Psoas muscle (tissue), 8 donors: Measurements from ENCODE around the gene CENPX. TPM values are rescaled to one million over a fixed set of nuclear protein-coding genes. Genes with fewer than 3 reads are reported as not detected.

Experiments
- ATAC-seq, 4 donors: fragments of 200-7000 bp; cut with Tn5 transposase; one replicate each; pipeline ENCODE4 v1.9.1; 2020; ENCODE audit warnings: moderate library complexity in 3 of 4, mild to moderate bottlenecking in 2 of 4
- DNase-seq, 2 donors: peaks; one replicate each; pipeline ENCODE4 v3.0.0-alpha.2; 2020
- H3K27ac ChIP-seq: fragments of 200-600 bp; one replicate; pipeline ENCODE4 v1.8.0; 2022
- H3K27me3 ChIP-seq, 3 donors: fragments of 200-600 bp in 1 of 3; one replicate each; pipeline versions ENCODE4 v1.6.1 to v1.8.0; 2013 to 2022; ENCODE audit warnings: low read length in 2 of 3, mild to moderate bottlenecking in 2 of 3, moderate library complexity in 1 of 3; ENCODE audit not compliant: insufficient read depth in 3 of 3
- H3K36me3 ChIP-seq, 2 donors: fragments of 200-600 bp in 1 of 2; one replicate each; pipeline versions ENCODE4 v1.6.1 to v1.8.0; 2013 to 2022; ENCODE audit warnings: low read depth in 1 of 2, mild to moderate bottlenecking in 1 of 2, moderate library complexity in 1 of 2; ENCODE audit not compliant: insufficient read depth in 1 of 2
- H3K4me1 ChIP-seq: fragments of 200-600 bp; one replicate; pipeline ENCODE4 v1.8.0; 2022
- H3K4me3 ChIP-seq: fragments of 200-600 bp; one replicate; pipeline ENCODE4 v1.8.0; 2022; ENCODE audit warnings: mild to moderate bottlenecking
- H3K9me3 ChIP-seq: fragments of 200-600 bp; one replicate; pipeline ENCODE4 v1.8.0; 2022
- CTCF ChIP-seq: fragments of 200-600 bp; IDR thresholded peaks from one replicate; pipeline ENCODE4 v1.8.0; 2022; ENCODE audit warnings: antibody characterized with exemption
- whole genome bisulfite sequencing, 3 donors: extraction: QIAGEN DNeasy Blood & Tissue Kit; methylation state at CpG; one replicate each; pipeline versions ENCODE4 v1.1.6 to v1.1.7; 2013; 5-methylcytosine and 5-hydroxymethylcytosine counted together
- intact Hi-C, 2 donors: fragments of 100-400 bp; cut with DNase I; formaldehyde crosslinking; loops; one replicate each; pipeline versions ENCODE4 v1.11.0 to v1.14.2; 2022
- polyA plus RNA-seq, 3 donors: library from polyadenylated mRNA; stranded (reverse); fragments of 200-250 nt; gene quantifications; one replicate each; pipeline ENCODE4 v1.2.3, GENCODE V29; 2013
- total RNA-seq, 4 donors: library from RNA; stranded (reverse); fragmentation: NEBNext Ultra II Directional in 2 of 4; extraction: Animal tissue kit (Norgen Biotek cat#: 25700) in 2 of 4; gene quantifications; one replicate each; pipeline versions ENCODE4 v1.2.1 to v1.2.4, GENCODE V29; 2021 to 2023
- donor health status: healthy with polysubstance abuse.
- donor health status: DM: no; HTN: no; CAD: no; lungs with moderate emphysema.
- donor health status: Bipolar disorder and iron deficiency.
- donor health status: healthy.
- donor health status: DM: yes; HTN: yes; CAD: no.
- donor health status: DM: no; HTN: no; CAD: no.
- donor health status: DM: no; HTN: no; CAD: no.
- donor health status: DM: yes; HTN: yes; CAD: no.

Gene CENPX
- total and polyA plus RNA-seq, 7 donors, result 15.9 to 79.4 (median 24.6) TPM

DNA sequence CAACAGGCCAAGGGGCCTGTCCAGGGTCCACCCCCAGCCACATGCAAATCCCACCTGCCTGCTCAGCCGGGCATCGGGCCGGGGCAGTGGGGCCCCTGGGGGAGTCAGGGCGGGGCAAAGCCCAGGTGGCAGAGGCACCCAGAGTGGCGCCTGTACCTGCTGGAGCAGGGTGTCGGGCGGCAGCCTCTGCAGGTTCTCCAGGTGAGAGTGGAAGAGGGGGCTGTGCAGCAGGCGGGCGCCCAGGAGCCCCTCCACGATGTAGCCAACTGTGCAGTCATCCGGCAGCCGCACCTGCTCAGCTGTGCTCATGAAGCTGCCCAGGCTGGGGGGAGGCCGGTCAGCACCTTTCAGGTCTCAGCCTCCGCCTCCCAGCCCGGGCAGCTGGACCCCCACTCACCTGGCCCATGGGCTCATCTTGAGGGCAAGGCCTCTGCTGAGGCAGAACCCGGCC lies 26.9 kb upstream of the CENPX start:
- TF ChIP-seq CTCF, result no peak
- Histone ChIP-seq H3K4me1 (peaks cover 26% of the 10 kb centered on the region), H3K4me3 (no peak overlapping the region), H3K36me3 (peaks cover 0 to 46% of the 10 kb centered on the region in 2 donors), H3K27me3 (no peaks in the 10 kb centered on the region), H3K9me3 (no peaks in the 10 kb centered on the region), H3K27ac (no peak overlapping the region)
- intact Hi-C loops, result no loop called here
- peak; percentile 12 to 36 for DNase-seq
- no peak for ATAC-seq
- WGBS, 3 donors, result 91 to 97% (median 97%) methylated on average over 12 to 16 of the region's 16 CpGs

DNA sequence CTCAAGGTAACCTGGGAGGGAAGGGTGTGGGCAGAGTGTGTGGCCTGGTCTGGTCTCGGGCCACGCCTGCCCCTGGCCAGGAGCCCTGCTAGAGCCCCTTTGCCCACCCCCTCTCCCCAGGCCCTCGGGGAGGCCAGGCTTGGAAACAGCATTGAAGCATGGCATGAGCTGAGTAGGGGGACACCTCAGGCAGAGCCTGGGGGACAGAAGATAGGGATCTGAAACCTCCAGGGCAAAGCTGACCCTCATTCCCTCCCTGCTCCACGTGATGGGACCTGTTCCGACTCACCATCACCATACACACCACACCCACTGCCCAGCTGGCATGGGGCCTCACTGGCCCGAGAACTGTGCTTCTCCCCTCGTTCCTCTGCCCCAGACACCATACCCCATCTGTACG lies 26.4 kb upstream of the CENPX start:
- DNase-seq (peak in 1 of 2 donors; percentile 32), ATAC-seq (no peak)
- TF ChIP-seq CTCF, result no peak
- Histone ChIP-seq H3K27ac (no peak overlapping the region), H3K36me3 (peaks cover 0 to 42% of the 10 kb centered on the region in 2 donors), H3K4me1 (peaks cover 26% of the 10 kb centered on the region), H3K27me3 (no peaks in the 10 kb centered on the region), H3K4me3 (no peak overlapping the region), H3K9me3 (no peaks in the 10 kb centered on the region)
- WGBS, 3 donors, result 84 to 91% (median 86%) methylated on average over 8 of the region's 8 CpGs
- intact Hi-C loops, result no loop called here

DNA sequence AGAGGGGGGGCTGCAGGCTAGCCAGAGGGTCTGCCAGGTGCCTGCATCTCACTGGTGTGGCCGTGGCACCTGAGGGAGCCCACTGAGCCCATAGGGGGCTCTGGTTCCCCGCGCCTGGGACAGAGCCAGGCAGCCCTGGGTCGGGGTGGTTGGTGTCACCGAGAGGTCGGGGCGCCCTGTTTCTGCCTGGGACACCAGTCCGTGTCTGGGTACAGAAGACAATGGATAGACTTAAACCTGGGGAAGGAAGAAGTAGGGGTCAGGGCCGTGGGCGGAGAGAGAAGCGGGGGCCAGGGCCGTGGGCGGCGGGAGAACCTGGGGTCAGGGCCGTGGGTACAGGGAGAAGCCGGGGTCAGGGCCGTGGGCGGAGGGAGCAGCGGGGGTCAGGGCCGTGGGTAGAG lies 25.9 kb upstream of the CENPX start:
- Histone ChIP-seq H3K9me3 (no peaks in the 10 kb centered on the region), H3K4me3 (no peak overlapping the region), H3K27me3 (no peaks in the 10 kb centered on the region), H3K36me3 (peaks cover 0 to 37% of the 10 kb centered on the region in 2 donors), H3K4me1 (peaks cover 24% of the 10 kb centered on the region), H3K27ac (no peak overlapping the region)
- no peak for ATAC-seq
- no peak for TF ChIP-seq CTCF
- DNase-seq, result no peak
- 86 to 89% (median 89%) methylated on average over 12 to 20 of the region's 20 CpGs for WGBS, 3 donors
- intact Hi-C loops, result no loop called here

DNA sequence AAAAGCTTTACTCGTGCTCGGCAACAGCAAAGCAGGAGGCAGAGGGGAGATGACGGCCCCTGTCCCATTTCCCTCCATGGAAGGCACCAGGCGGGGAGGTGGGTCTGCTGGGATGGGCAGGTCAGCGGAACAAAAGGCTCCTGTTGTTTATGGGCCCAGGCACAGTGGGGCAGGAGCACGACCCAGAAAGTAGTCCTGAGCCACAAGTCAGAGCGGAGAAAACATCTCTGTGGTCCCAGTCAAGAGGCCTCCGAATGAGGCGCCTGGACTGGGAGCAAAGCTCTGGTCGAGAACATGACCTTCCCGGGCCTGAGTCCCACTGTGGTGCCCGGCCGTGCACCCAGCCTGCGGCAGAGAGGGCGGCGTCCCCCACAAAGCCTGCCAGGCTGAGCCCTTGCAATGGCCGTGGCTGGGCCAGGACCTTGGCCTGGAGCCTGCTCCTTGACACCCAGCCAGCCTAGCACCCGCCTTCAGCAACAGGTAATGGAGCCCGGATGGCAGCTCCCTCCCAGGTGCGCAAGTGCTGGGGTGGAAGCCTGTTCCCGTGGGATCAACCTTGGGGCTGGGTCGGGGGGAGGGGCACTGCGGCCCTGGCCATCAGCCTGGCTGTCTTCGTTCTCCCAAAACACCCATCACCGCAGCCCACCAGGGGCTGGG lies 25.4 kb upstream of the CENPX start:
- Histone ChIP-seq H3K9me3 (no peaks in the 10 kb centered on the region), H3K27me3 (no peaks in the 10 kb centered on the region), H3K36me3 (peaks cover 0 to 33% of the 10 kb centered on the region in 2 donors), H3K4me1 (peaks cover 19% of the 10 kb centered on the region), H3K27ac (no peak overlapping the region), H3K4me3 (no peak overlapping the region)
- DNase-seq, result peak in 1 of 2 donors; percentile 39
- no peak for ATAC-seq
- intact Hi-C loops, result loop anchor here in 1 of 2 donors (2.0 kb wide), 1 partner anchor 25 kb away; no protein-coding TSS in a partner anchor
- no peak for TF ChIP-seq CTCF
- WGBS, 3 donors, result 82 to 92% (median 85%) methylated on average over 22 to 25 of the region's 25 CpGs
